ENCODE data around the gene PLK4. TPM values are rescaled to one million over a fixed set of nuclear protein-coding genes. Genes with fewer than 3 reads are reported as not detected.

The PLK4 gene
- total and polyA plus RNA-seq, 2 experiments from 2014 or later: 25.5 to 38.7 TPM

GRCh38 chr4:127868196-127868595 is 12.5 kb upstream of the PLK4 start:
- Histone ChIP-seq H2AFZ (no peak overlapping the region), H3F3A (replicated peaks; ENCODE audit: low read depth) (no peaks in the 10 kb centered on the region), H3K4me1 (ENCODE audit: insufficient read depth) (no peaks in the 10 kb centered on the region), H3K79me2 (replicated peaks; ENCODE audit: insufficient read depth) (peaks cover 5% of the 10 kb centered on the region; the same call in 1 of the 2 replicates), H4K20me1 (replicated peaks; ENCODE audit: insufficient read depth) (no peaks in the 10 kb centered on the region), H3K27ac (ENCODE audit: low read depth) (no peak overlapping the region), H3K9me2 (ENCODE audit: insufficient read depth) (no peaks in the 10 kb centered on the region), H3K36me3 (ENCODE audit: insufficient read depth) (no peaks in the 10 kb centered on the region), H3K4me2 (no peak overlapping the region), H3K27me3 (ENCODE audit: insufficient read depth) (no peaks in the 10 kb centered on the region), H3K4me3 (no peak overlapping the region)
- DNase-seq (ENCODE audit: low spot score): no peak
- Mint-ChIP-seq H3K27ac (no peak overlapping the region), H3K4me3 (no peak overlapping the region), H3K4me1 (peaks cover 4% of the 10 kb centered on the region; the same call in 2 of the 3 replicates), H3K27me3 (ENCODE audit: insufficient read depth, low read depth, poor library complexity) (no peaks in the 10 kb centered on the region), H3K9me3 (peaks cover 5% of the 10 kb centered on the region; the same call in 2 of the 3 replicates), H3K36me3 (ENCODE audit: low read depth) (peaks cover 3% of the 10 kb centered on the region; the same call in 2 of the 3 replicates)
- TF ChIP-seq POLR2AphosphoS5 (IDR thresholded peaks at IDR 0.05; ENCODE audit: low read depth) (no peak), STAT1 (IDR thresholded peaks at IDR 0.05; ENCODE audit: unreplicated experiment) (no peak)
- ATAC-seq: no peak

GRCh38 chr4:127870281-127870680 is 10.4 kb upstream of the PLK4 start:
- no peak overlapping the region for H2AFZ ChIP-seq
- H3K4me1 Mint-ChIP-seq: peaks cover 4% of the 10 kb centered on the region; the same call in 2 of the 3 replicates
- no peaks in the 10 kb centered on the region for H3K9me3 Mint-ChIP-seq
- H3K79me2 ChIP-seq (replicated peaks; ENCODE audit: insufficient read depth): peaks cover 5% of the 10 kb centered on the region; the same call in 1 of the 2 replicates
- H3K36me3 ChIP-seq (ENCODE audit: insufficient read depth): no peaks in the 10 kb centered on the region
- H3K9me2 ChIP-seq (ENCODE audit: insufficient read depth): no peaks in the 10 kb centered on the region
- no peaks in the 10 kb centered on the region for H4K20me1 ChIP-seq (replicated peaks; ENCODE audit: insufficient read depth)
- H3K27ac Mint-ChIP-seq: no peak overlapping the region
- no peaks in the 10 kb centered on the region for H3F3A ChIP-seq (replicated peaks; ENCODE audit: low read depth)
- DNase-seq (ENCODE audit: low spot score) (no peak), ATAC-seq (no peak)
- no peak overlapping the region for H3K4me2 ChIP-seq
- no peaks in the 10 kb centered on the region for H3K4me1 ChIP-seq (ENCODE audit: insufficient read depth)
- H3K4me3 ChIP-seq: no peak overlapping the region
- H3K36me3 Mint-ChIP-seq (ENCODE audit: low read depth): peaks cover 6% of the 10 kb centered on the region; the same call in 1 of the 3 replicates
- H3K27ac ChIP-seq (ENCODE audit: low read depth): no peak overlapping the region
- no peaks in the 10 kb centered on the region for H3K27me3 Mint-ChIP-seq (ENCODE audit: insufficient read depth, low read depth, poor library complexity)
- no peak overlapping the region for H3K4me3 Mint-ChIP-seq
- no peaks in the 10 kb centered on the region for H3K27me3 ChIP-seq (ENCODE audit: insufficient read depth)
- TF ChIP-seq, protein P1, sequence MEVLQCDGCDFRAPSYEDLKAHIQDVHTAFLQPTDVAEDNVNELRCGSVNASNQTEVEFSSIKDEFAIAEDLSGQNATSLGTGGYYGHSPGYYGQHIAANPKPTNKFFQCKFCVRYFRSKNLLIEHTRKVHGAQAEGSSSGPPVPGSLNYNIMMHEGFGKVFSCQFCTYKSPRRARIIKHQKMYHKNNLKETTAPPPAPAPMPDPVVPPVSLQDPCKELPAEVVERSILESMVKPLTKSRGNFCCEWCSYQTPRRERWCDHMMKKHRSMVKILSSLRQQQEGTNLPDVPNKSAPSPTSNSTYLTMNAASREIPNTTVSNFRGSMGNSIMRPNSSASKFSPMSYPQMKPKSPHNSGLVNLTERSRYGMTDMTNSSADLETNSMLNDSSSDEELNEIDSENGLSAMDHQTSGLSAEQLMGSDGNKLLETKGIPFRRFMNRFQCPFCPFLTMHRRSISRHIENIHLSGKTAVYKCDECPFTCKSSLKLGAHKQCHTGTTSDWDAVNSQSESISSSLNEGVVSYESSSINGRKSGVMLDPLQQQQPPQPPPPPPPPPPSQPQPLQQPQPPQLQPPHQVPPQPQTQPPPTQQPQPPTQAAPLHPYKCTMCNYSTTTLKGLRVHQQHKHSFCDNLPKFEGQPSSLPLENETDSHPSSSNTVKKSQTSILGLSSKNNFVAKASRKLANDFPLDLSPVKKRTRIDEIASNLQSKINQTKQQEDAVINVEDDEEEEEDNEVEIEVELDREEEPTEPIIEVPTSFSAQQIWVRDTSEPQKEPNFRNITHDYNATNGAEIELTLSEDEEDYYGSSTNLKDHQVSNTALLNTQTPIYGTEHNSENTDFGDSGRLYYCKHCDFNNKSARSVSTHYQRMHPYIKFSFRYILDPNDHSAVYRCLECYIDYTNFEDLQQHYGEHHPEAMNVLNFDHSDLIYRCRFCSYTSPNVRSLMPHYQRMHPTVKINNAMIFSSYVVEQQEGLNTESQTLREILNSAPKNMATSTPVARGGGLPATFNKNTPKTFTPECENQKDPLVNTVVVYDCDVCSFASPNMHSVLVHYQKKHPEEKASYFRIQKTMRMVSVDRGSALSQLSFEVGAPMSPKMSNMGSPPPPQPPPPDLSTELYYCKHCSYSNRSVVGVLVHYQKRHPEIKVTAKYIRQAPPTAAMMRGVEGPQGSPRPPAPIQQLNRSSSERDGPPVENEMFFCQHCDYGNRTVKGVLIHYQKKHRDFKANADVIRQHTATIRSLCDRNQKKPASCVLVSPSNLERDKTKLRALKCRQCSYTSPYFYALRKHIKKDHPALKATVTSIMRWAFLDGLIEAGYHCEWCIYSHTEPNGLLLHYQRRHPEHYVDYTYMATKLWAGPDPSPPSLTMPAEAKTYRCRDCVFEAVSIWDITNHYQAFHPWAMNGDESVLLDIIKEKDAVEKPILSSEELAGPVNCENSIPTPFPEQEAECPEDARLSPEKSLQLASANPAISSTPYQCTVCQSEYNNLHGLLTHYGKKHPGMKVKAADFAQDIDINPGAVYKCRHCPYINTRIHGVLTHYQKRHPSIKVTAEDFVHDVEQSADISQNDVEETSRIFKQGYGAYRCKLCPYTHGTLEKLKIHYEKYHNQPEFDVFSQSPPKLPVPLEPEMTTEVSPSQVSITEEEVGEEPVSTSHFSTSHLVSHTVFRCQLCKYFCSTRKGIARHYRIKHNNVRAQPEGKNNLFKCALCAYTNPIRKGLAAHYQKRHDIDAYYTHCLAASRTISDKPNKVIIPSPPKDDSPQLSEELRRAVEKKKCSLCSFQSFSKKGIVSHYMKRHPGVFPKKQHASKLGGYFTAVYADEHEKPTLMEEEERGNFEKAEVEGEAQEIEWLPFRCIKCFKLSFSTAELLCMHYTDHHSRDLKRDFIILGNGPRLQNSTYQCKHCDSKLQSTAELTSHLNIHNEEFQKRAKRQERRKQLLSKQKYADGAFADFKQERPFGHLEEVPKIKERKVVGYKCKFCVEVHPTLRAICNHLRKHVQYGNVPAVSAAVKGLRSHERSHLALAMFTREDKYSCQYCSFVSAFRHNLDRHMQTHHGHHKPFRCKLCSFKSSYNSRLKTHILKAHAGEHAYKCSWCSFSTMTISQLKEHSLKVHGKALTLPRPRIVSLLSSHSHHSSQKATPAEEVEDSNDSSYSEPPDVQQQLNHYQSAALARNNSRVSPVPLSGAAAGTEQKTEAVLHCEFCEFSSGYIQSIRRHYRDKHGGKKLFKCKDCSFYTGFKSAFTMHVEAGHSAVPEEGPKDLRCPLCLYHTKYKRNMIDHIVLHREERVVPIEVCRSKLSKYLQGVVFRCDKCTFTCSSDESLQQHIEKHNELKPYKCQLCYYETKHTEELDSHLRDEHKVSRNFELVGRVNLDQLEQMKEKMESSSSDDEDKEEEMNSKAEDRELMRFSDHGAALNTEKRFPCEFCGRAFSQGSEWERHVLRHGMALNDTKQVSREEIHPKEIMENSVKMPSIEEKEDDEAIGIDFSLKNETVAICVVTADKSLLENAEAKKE (CRISPR knock-in tag; IDR thresholded peaks at IDR 0.05): no peak
- TF ChIP-seq EZH2 (IDR thresholded peaks at IDR 0.05; ENCODE audit: low read depth, unreplicated experiment) (no peak), ZNF114 (CRISPR knock-in tag; IDR thresholded peaks at IDR 0.05) (no peak), CTCF (conservative IDR thresholded peaks at IDR 0.05; ENCODE audit: low read depth in 2 of 2) (no peak), CREB1 (CRISPR knock-in tag; IDR thresholded peaks at IDR 0.05; ENCODE audit: low read depth) (no peak), POLR2AphosphoS5 (IDR thresholded peaks at IDR 0.05; ENCODE audit: low read depth) (no peak), EZH2phosphoT487 (IDR thresholded peaks at IDR 0.05; ENCODE audit: unreplicated experiment) (no peak), ZNF331 (CRISPR knock-in tag; IDR thresholded peaks at IDR 0.05; ENCODE audit: low read depth) (no peak), JUNB (IDR thresholded peaks at IDR 0.05; ENCODE audit: unreplicated experiment) (no peak)
- TF ChIP-seq, protein P2, sequence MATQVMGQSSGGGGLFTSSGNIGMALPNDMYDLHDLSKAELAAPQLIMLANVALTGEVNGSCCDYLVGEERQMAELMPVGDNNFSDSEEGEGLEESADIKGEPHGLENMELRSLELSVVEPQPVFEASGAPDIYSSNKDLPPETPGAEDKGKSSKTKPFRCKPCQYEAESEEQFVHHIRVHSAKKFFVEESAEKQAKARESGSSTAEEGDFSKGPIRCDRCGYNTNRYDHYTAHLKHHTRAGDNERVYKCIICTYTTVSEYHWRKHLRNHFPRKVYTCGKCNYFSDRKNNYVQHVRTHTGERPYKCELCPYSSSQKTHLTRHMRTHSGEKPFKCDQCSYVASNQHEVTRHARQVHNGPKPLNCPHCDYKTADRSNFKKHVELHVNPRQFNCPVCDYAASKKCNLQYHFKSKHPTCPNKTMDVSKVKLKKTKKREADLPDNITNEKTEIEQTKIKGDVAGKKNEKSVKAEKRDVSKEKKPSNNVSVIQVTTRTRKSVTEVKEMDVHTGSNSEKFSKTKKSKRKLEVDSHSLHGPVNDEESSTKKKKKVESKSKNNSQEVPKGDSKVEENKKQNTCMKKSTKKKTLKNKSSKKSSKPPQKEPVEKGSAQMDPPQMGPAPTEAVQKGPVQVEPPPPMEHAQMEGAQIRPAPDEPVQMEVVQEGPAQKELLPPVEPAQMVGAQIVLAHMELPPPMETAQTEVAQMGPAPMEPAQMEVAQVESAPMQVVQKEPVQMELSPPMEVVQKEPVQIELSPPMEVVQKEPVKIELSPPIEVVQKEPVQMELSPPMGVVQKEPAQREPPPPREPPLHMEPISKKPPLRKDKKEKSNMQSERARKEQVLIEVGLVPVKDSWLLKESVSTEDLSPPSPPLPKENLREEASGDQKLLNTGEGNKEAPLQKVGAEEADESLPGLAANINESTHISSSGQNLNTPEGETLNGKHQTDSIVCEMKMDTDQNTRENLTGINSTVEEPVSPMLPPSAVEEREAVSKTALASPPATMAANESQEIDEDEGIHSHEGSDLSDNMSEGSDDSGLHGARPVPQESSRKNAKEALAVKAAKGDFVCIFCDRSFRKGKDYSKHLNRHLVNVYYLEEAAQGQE (IDR thresholded peaks at IDR 0.05; ENCODE audit: unreplicated experiment): no peak

All from GM23338 (cell line).